K562 (cell line): ENCODE measurements around the gene ARHGEF12. TPM values are rescaled to one million over a fixed set of nuclear protein-coding genes. Genes with fewer than 3 reads are reported as not detected.

ENCODE experiments used
- BMI1 ChIP-seq: fragments of 150-350 bp; IDR thresholded peaks from 2 replicates; pipeline ENCODE4 v1.6.1; 2014; ENCODE audit warnings: low read length
- CGGBP1 ChIP-seq: fragments of 250-450 bp; sonication (Bioruptor Pico); IDR thresholded peaks from 2 replicates; pipeline ENCODE4 v1.9.0; 2021; ENCODE audit warnings: mild to moderate bottlenecking
- FOXA1 ChIP-seq: fragments of 450-650 bp; IDR thresholded peaks from 2 replicates; pipeline ENCODE4 v1.6.1; 2016; ENCODE audit warnings: mild to moderate bottlenecking, borderline replicate concordance
- GATAD2B ChIP-seq: fragments of 450-650 bp; IDR thresholded peaks from 2 replicates; pipeline ENCODE4 v1.6.1; 2017; ENCODE audit warnings: mild to moderate bottlenecking, borderline replicate concordance
- HDAC2 ChIP-seq: fragments of 450-650 bp; IDR thresholded peaks from 2 replicates; pipeline ENCODE4 v1.6.1; 2016; ENCODE audit warnings: mild to moderate bottlenecking
- HMBOX1 ChIP-seq: sonication (generic); IDR thresholded peaks from 2 replicates; pipeline ENCODE4 v1.6.1; 2016
- MCM5 ChIP-seq: fragments of 450-650 bp; IDR thresholded peaks from 2 replicates; pipeline ENCODE4 v1.6.1; 2016; ENCODE audit warnings: low read depth
- MXD1 ChIP-seq: fragments of 250-450 bp; sonication (Bioruptor Pico); IDR thresholded peaks from 2 replicates; pipeline ENCODE4 v1.8.0; 2021; ENCODE audit warnings: borderline replicate concordance, mild to moderate bottlenecking, moderate library complexity; ENCODE audit not compliant: poor library complexity, severe bottlenecking
- NFIC ChIP-seq: fragments of 450-650 bp; IDR thresholded peaks from 2 replicates; pipeline ENCODE4 v1.6.1; 2017; ENCODE audit warnings: mild to moderate bottlenecking, inconsistent platforms
- PPARD ChIP-seq: fragments of 250-450 bp; sonication (Bioruptor Pico); IDR thresholded peaks from 2 replicates; pipeline ENCODE4 v1.8.0; 2022; ENCODE audit warnings: inconsistent platforms, mild to moderate bottlenecking, moderate library complexity
- PYGO2 ChIP-seq: fragments of 450-650 bp; IDR thresholded peaks from 2 replicates; pipeline ENCODE4 v1.6.1; 2016; ENCODE audit warnings: mild to moderate bottlenecking, missing genetic modification characterization, moderate library complexity, missing compliant biosample characterization
- SP1 ChIP-seq: sonication (generic); formaldehyde crosslinking; IDR thresholded peaks from 2 replicates; pipeline ENCODE4 v1.8.1; 2022; ENCODE audit warnings: mild to moderate bottlenecking, missing genetic modification reagents
- ZHX1 ChIP-seq: fragments of 150-350 bp; conservative IDR thresholded peaks from 2 replicates; pipeline ENCODE4 v1.6.1; 2014; ENCODE audit warnings: low read length
- ZNF133 ChIP-seq: fragments of 250-450 bp; sonication (Bioruptor Pico); IDR thresholded peaks from 2 replicates; pipeline ENCODE4 v1.4.0; 2020; ENCODE audit warnings: mild to moderate bottlenecking
- ZNF134 ChIP-seq: fragments of 250-450 bp; sonication (Bioruptor Pico); conservative IDR thresholded peaks from 2 replicates; pipeline ENCODE4 v1.4.0; 2020
- ZNF277 ChIP-seq: fragments of 250-450 bp; sonication (Bioruptor Pico); IDR thresholded peaks from 2 replicates; pipeline ENCODE4 v1.8.0; 2022; ENCODE audit warnings: inconsistent platforms, mild to moderate bottlenecking, moderate library complexity, borderline replicate concordance
- ZSCAN32 ChIP-seq: fragments of 450-650 bp; formaldehyde crosslinking; IDR thresholded peaks from 2 replicates; pipeline ENCODE4 v1.4.0; 2020; ENCODE audit warnings: mild to moderate bottlenecking, moderate library complexity
- polyA plus RNA-seq, 8 experiments: library from polyadenylated mRNA; depleted of rRNA in 4 of 8; stranded (reverse) in 5 of 8; unstranded in 3 of 8; fragments of >200 nt; fragmentation: Nextera tagmentation in 2 of 8; fragmentation: Illumina TruSeq in 1 of 8; extraction: Ambion mirVana in 2 of 8; extraction: Trizol in 1 of 8; gene quantifications; 2 replicates each; pipeline versions ENCODE4 v1.2.1 to v1.2.3, GENCODE V29; 2011 to 2014; ENCODE audit warnings: inconsistent platforms in 1 of 8, missing spikeins in 1 of 8
- total RNA-seq, 7 experiments: library from RNA; depleted of rRNA in 6 of 7; stranded (reverse); fragments of >200 nt in 6 of 7; fragmentation: Illumina TruSeq in 2 of 7; extraction: Trizol in 2 of 7; gene quantifications; 2 replicates each; pipeline versions ENCODE4 v1.2.1 to v1.2.3, GENCODE V29; 2011 to 2021; ENCODE audit warnings: low replicate concordance in 1 of 7
- TF ChIP-seq, protein P1 (sequence below): sonication (generic); formaldehyde crosslinking; IDR thresholded peaks from 2 replicates; pipeline ENCODE4 v1.8.0; 2022; ENCODE audit warnings: mild to moderate bottlenecking, missing genetic modification reagents, borderline replicate concordance
- TF ChIP-seq, protein P2 (sequence below): fragments of 250-450 bp; sonication (Bioruptor Pico); IDR thresholded peaks from 2 replicates; pipeline ENCODE4 v1.4.0; 2020; ENCODE audit warnings: mild to moderate bottlenecking

ARHGEF12 gene
- total and polyA plus RNA-seq, 9 of the 15 experiments (the other 6 are each of a cell fraction or from before 2014, with no cell fraction given), result 3.5 to 51.7 (median 29.5) TPM

GRCh38 chr11:120344302-120345004 lies 8.2 kb downstream of the ARHGEF12 start (continued):
- TF ChIP-seq ZNF277, result no peak
- TF ChIP-seq MXD1, result no peak
- no peak for TF ChIP-seq GATAD2B
- TF ChIP-seq ZNF134 (CRISPR knock-in tag), result no peak
- TF ChIP-seq ZSCAN32, result no peak
- TF ChIP-seq, protein P1, sequence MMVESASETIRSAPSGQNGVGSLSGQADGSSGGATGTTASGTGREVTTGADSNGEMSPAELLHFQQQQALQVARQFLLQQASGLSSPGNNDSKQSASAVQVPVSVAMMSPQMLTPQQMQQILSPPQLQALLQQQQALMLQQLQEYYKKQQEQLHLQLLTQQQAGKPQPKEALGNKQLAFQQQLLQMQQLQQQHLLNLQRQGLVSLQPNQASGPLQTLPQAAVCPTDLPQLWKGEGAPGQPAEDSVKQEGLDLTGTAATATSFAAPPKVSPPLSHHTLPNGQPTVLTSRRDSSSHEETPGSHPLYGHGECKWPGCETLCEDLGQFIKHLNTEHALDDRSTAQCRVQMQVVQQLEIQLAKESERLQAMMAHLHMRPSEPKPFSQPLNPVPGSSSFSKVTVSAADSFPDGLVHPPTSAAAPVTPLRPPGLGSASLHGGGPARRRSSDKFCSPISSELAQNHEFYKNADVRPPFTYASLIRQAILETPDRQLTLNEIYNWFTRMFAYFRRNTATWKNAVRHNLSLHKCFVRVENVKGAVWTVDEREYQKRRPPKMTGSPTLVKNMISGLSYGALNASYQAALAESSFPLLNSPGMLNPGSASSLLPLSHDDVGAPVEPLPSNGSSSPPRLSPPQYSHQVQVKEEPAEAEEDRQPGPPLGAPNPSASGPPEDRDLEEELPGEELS (CRISPR knock-in tag), result no peak
- no peak for TF ChIP-seq CGGBP1
- TF ChIP-seq BMI1, result no peak
- no peak for TF ChIP-seq FOXA1
- TF ChIP-seq, protein P2, sequence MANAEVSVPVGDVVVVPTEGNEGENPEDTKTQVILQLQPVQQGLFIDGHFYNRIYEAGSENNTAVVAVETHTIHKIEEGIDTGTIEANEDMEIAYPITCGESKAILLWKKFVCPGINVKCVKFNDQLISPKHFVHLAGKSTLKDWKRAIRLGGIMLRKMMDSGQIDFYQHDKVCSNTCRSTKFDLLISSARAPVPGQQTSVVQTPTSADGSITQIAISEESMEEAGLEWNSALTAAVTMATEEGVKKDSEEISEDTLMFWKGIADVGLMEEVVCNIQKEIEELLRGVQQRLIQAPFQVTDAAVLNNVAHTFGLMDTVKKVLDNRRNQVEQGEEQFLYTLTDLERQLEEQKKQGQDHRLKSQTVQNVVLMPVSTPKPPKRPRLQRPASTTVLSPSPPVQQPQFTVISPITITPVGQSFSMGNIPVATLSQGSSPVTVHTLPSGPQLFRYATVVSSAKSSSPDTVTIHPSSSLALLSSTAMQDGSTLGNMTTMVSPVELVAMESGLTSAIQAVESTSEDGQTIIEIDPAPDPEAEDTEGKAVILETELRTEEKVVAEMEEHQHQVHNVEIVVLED (CRISPR knock-in tag), result no peak
- TF ChIP-seq ZHX1, result no peak
- TF ChIP-seq PYGO2 (tag), result no peak
- no peak for TF ChIP-seq HDAC2
- no peak for TF ChIP-seq ZNF133 (CRISPR knock-in tag)
- no peak for TF ChIP-seq MCM5
- peak; percentile 46; the same call in 1 of the 2 replicates for TF ChIP-seq HMBOX1
- no peak for TF ChIP-seq PPARD
- TF ChIP-seq SP1 (CRISPR knock-in tag), result no peak
- TF ChIP-seq NFIC, result no peak
